Neural crest cell (in vitro differentiated cells): ENCODE measurements around the gene DMWD. TPM values are rescaled to one million over a fixed set of nuclear protein-coding genes. Genes with fewer than 3 reads are reported as not detected.

ENCODE experiments used
- DNase-seq: peaks from one replicate; pipeline ENCODE4 v3.0.0; 2021; ENCODE audit warnings: low read depth, mixed read lengths, low spot score
- H3K27ac Mint-ChIP-seq: one replicate; pipeline ENCODE4 v1.8.0; 2021; ENCODE audit warnings: mild to moderate bottlenecking, mixed read lengths; ENCODE audit not compliant: unreplicated experiment
- H3K27me3 Mint-ChIP-seq: 2 replicates; pipeline ENCODE4 v1.8.0; 2021; ENCODE audit warnings: low read depth, mild to moderate bottlenecking, mixed read lengths
- H3K36me3 Mint-ChIP-seq: 2 replicates; pipeline ENCODE4 v1.8.0; 2021; ENCODE audit warnings: low read depth, mild to moderate bottlenecking, mixed read lengths
- H3K4me1 Mint-ChIP-seq: 2 replicates; pipeline ENCODE4 v1.8.0; 2021; ENCODE audit warnings: mixed read lengths
- H3K4me3 Mint-ChIP-seq: one replicate; pipeline ENCODE4 v1.8.0; 2021; ENCODE audit warnings: mild to moderate bottlenecking, mixed read lengths
- H3K9me3 Mint-ChIP-seq: 2 replicates; pipeline ENCODE4 v1.8.0; 2021; ENCODE audit warnings: mixed read lengths
- total RNA-seq: library from RNA; stranded (reverse); gene quantifications from 2 replicates; pipeline ENCODE4 v1.2.1, GENCODE V29; 2021
- TF ChIP-seq, protein P1 (sequence below): fragments of 200-600 bp; sonication (generic); conservative IDR thresholded peaks from 2 replicates; pipeline ENCODE4 v1.5.0; 2021; ENCODE audit warnings: antibody characterized with exemption, mild to moderate bottlenecking

DMWD gene
- total RNA-seq, 1 donor from 2014 or later, result 110 TPM

DNA sequence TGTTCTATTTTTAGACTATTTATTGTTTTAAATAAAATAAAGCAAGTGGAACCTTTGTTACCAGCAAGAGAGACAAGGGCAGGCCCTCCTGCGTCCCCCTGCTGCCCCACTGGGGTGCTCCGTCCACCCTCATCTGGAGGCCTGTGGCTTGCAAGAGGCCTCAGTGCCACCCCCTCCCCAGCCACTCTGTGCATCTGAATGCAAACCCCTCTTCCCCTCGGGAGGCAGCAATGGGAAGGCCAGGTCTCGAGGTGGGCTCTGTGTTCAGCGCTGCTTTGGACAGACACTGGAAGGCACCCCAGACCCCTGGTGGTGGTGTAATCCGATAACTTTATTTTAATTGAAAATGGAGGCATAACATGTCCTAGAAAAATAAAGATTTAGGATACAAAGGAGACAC, 28.2 kb downstream of the DMWD start:
- Mint-ChIP-seq H3K9me3 (no peaks in the 10 kb centered on the region), H3K4me1 (peaks cover 16% of the 10 kb centered on the region), H3K4me3 (peak overlapping the region; percentile 83), H3K36me3 (no peaks in the 10 kb centered on the region), H3K27ac (no peak overlapping the region), H3K27me3 (peaks cover 13% of the 10 kb centered on the region)
- TF ChIP-seq, protein P1, sequence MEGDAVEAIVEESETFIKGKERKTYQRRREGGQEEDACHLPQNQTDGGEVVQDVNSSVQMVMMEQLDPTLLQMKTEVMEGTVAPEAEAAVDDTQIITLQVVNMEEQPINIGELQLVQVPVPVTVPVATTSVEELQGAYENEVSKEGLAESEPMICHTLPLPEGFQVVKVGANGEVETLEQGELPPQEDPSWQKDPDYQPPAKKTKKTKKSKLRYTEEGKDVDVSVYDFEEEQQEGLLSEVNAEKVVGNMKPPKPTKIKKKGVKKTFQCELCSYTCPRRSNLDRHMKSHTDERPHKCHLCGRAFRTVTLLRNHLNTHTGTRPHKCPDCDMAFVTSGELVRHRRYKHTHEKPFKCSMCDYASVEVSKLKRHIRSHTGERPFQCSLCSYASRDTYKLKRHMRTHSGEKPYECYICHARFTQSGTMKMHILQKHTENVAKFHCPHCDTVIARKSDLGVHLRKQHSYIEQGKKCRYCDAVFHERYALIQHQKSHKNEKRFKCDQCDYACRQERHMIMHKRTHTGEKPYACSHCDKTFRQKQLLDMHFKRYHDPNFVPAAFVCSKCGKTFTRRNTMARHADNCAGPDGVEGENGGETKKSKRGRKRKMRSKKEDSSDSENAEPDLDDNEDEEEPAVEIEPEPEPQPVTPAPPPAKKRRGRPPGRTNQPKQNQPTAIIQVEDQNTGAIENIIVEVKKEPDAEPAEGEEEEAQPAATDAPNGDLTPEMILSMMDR, result no peak
- no peak for DNase-seq

DNA sequence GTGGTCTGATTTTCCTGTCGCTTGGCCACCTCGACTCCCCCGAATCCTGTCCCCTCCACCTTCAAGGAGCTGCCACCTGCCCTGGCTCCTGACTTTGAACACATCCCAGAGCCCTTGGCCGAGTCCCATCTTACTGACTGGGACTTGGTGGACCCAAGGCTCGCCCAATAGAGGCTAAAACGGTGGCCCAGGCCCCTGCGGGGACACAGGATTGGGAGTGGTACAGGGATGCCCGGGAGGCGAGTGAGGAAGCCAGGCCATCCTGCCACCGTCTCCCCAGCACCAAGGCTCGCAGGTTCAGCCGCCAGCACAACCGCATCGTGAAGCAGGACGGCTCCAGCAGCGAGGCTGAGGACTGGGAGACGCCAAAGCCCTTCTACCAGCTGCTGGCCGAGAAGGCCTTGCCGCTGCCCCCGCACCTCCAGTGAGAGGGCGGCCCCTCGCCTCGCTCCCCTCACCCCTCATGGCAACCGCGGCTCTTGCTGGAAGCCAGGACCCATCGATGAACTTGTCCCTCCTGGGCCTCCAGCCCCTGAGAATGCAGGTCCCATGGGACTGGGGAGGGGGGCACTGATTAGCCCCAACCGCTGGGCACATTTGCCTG, 28.9 kb downstream of the DMWD start:
- peaks cover 7% of the 10 kb centered on the region for H3K27me3 Mint-ChIP-seq
- no peaks in the 10 kb centered on the region for H3K9me3 Mint-ChIP-seq
- no peak for DNase-seq
- H3K4me3 Mint-ChIP-seq, result peak overlapping the region; percentile 83
- no peaks in the 10 kb centered on the region for H3K36me3 Mint-ChIP-seq
- H3K4me1 Mint-ChIP-seq, result peaks cover 16% of the 10 kb centered on the region
- H3K27ac Mint-ChIP-seq, result no peak overlapping the region
- TF ChIP-seq, protein P1, result no peak

DNA sequence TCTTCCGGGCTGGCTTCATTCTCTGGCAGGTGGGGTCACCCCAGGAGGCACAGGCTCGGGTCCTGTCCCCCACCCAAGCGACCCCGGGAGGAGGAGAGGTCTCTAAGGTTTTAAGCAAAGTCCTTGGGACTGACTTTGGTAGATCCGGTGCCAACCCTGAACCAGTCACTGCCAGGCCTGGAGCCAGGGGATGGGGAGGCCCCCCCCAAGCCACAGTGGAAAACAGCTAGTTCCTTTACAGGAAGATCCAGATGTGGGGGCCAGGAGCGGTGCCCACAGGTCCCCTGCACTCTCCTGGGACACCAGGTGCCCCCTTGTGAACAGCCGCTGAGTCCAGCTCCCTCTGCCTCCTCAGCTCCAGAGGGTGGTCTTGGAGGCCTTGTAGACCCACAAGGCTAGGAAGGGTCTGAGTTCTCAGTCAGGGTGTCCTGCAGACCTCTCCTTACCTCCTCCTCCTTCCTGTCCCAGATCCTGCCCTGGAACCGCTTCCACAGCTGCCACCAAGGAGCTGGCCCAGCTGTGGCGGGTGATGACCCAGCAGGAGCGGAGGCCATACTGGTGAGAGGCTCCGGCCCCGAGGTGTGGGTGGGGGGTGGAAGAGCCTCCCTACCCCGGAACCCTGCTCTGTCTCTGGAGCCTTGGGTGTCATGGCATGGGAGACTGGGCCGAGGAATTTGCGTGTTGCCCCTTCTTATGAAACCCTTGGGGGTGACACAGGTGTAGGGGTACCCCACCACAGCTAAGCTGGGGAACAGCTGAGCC, 29.6 kb downstream of the DMWD start:
- H3K4me1 Mint-ChIP-seq, result peaks cover 16% of the 10 kb centered on the region
- peaks cover 7% of the 10 kb centered on the region for H3K27me3 Mint-ChIP-seq
- peak overlapping the region; percentile 31 for H3K4me3 Mint-ChIP-seq
- H3K9me3 Mint-ChIP-seq, result no peaks in the 10 kb centered on the region
- no peaks in the 10 kb centered on the region for H3K36me3 Mint-ChIP-seq
- DNase-seq, result no peak
- H3K27ac Mint-ChIP-seq, result no peak overlapping the region
- TF ChIP-seq, protein P1, result no peak

DNA sequence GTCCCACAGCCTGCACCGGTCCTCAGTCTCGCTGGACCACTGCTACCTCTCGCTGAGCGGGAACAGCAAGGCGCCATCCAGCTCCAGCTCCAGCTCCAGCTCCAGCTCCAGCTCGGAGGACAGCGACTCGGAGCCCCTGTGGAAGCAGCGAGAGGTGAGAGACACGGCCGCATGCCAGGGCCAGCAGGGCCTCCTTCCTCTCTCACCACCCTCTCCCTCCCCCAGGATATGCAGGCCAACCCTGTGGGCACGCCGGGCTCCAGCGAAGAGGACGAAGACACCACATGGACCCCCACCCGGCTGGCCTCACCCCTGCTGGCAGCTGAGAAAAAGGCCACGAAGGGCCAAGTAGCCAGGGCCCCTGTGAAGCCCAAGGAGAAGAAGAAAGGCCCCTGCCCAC, 30.9 kb downstream of the DMWD start:
- Mint-ChIP-seq H3K27me3 (peaks cover 4% of the 10 kb centered on the region), H3K27ac (no peak overlapping the region), H3K4me3 (no peak overlapping the region), H3K9me3 (no peaks in the 10 kb centered on the region), H3K4me1 (peaks cover 8% of the 10 kb centered on the region), H3K36me3 (no peaks in the 10 kb centered on the region)
- DNase-seq, result no peak
- TF ChIP-seq, protein P1, result no peak

DNA sequence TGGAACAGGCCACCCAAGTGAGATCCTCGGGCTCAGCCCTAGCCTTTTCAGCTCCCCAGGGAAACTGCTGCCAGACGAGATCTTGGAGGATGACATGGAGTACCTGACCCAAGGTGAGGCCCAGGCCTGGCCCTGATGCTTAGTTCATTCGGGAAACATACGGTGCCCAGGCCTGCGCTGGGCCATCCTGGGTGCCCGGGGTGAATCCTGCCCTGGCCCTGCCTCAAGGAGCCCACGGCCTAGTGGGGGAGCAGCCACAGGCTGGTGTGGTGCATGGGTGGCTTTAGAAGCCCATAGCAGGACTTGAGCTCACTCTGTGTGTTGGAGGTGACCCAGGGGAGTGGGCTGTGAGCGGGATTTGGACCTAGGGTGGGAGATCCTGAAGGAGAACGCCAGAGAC, 33.7 kb downstream of the DMWD start:
- Mint-ChIP-seq H3K4me1 (no peaks in the 10 kb centered on the region), H3K27ac (no peak overlapping the region), H3K36me3 (no peaks in the 10 kb centered on the region), H3K27me3 (no peaks in the 10 kb centered on the region), H3K9me3 (no peaks in the 10 kb centered on the region), H3K4me3 (no peak overlapping the region)
- TF ChIP-seq, protein P1, result no peak
- DNase-seq, result no peak
